PC-9 (cell line): ENCODE results near the gene MGAT5. TPM values are rescaled to one million over a fixed set of nuclear protein-coding genes. Genes with fewer than 3 reads are reported as not detected.

Source experiments
- BruUV-seq: library from RNA; stranded (reverse); fragments of 400-500 nt; replicated peaks from 2 replicates; lab custom pipeline; 2021; lab: Mats Ljungman, UMichigan
- CTCF ChIA-PET: fragments of 300-600 bp; sonication (Branson Sonifier 250); formaldehyde crosslinking; loops from one replicate; lab custom pipeline; 2022; ENCODE audit warnings: antibody characterized with exemption; lab: Charles Lee
- POLR2A ChIA-PET: fragments of 300-600 bp; sonication (Branson Sonifier 250); formaldehyde crosslinking; loops from one replicate; lab custom pipeline; 2022; ENCODE audit warnings: antibody characterized with exemption; ENCODE audit not compliant: unreplicated experiment; lab: Charles Lee
- DNase-seq, 2 experiments: peaks; one replicate each; pipeline versions ENCODE4 v3.0.0 to v3.0.0-alpha.2; 2015 to 2022; ENCODE audit warnings: mixed read lengths in 1 of 2
- H2AFZ ChIP-seq: fragments of 200-600 bp; sonication (generic); 2 replicates; pipeline ENCODE4 v1.8.1; 2017; ENCODE audit warnings: antibody characterized with exemption
- H3F3A ChIP-seq: fragments of 200-600 bp; sonication (generic); 2 replicates; pipeline ENCODE4 v1.8.1; 2017; ENCODE audit warnings: antibody characterized with exemption, mild to moderate bottlenecking, low read depth; ENCODE audit not compliant: insufficient read depth
- H3K27ac ChIP-seq: fragments of 200-600 bp; sonication (generic); 2 replicates; pipeline ENCODE4 v1.6.1; 2016; ENCODE audit warnings: mixed run types
- H3K27me3 ChIP-seq: fragments of 200-600 bp; sonication (generic); 2 replicates; pipeline ENCODE4 v1.6.1; 2016; ENCODE audit warnings: low read depth, mixed run types; ENCODE audit not compliant: insufficient read depth
- H3K36me3 ChIP-seq: fragments of 200-600 bp; sonication (generic); 2 replicates; pipeline ENCODE4 v1.6.1; 2016; ENCODE audit warnings: low read depth, mixed run types
- H3K4me1 ChIP-seq: fragments of 200-600 bp; sonication (generic); replicated peaks from 2 replicates; pipeline ENCODE4 v1.6.1; 2016; ENCODE audit warnings: mixed run types; ENCODE audit not compliant: insufficient read depth
- H3K4me2 ChIP-seq: fragments of 200-600 bp; sonication (generic); 2 replicates; pipeline ENCODE4 v1.6.1; 2017; ENCODE audit warnings: mixed run types
- H3K4me3 ChIP-seq: fragments of 200-600 bp; sonication (generic); 2 replicates; pipeline ENCODE4 v1.6.1; 2016; ENCODE audit warnings: mixed run types
- H3K79me2 ChIP-seq: fragments of 200-600 bp; sonication (generic); 2 replicates; pipeline ENCODE4 v1.6.1; 2017; ENCODE audit warnings: low read depth, mixed run types
- H3K9me2 ChIP-seq: fragments of 200-600 bp; sonication (generic); 2 replicates; pipeline ENCODE4 v1.8.1; 2017; ENCODE audit warnings: mild to moderate bottlenecking; ENCODE audit not compliant: insufficient read depth
- H3K9me3 ChIP-seq: fragments of 200-600 bp; sonication (generic); 2 replicates; pipeline ENCODE4 v1.8.1; 2016; ENCODE audit warnings: low read depth; ENCODE audit not compliant: insufficient read depth
- H4K20me1 ChIP-seq: fragments of 200-600 bp; sonication (generic); 2 replicates; pipeline ENCODE4 v1.8.1; 2017; ENCODE audit not compliant: insufficient read depth
- CTCF ChIP-seq: fragments of 200-600 bp; sonication (generic); conservative IDR thresholded peaks from 2 replicates; pipeline ENCODE4 v1.6.1; 2017; ENCODE audit warnings: mixed run types, antibody characterized with exemption, mild to moderate bottlenecking, moderate library complexity
- EZH2 ChIP-seq: fragments of 200-600 bp; sonication (generic); IDR thresholded peaks from 2 replicates; pipeline ENCODE4 v1.8.0; 2017; ENCODE audit warnings: antibody characterized with exemption, low read depth
- intact Hi-C: fragments of 100-400 bp; cut with micrococcal nuclease; formaldehyde crosslinking; loops from one replicate; pipeline ENCODE4 v1.10.0; 2022; ENCODE audit not compliant: unreplicated experiment
- total RNA-seq: library from RNA; stranded (reverse); gene quantifications from 2 replicates; pipeline ENCODE4 v1.2.3, GENCODE V29; 2021

The MGAT5 gene
- total RNA-seq, 1 experiment from 2014 or later = 33.5 TPM

- H3K9me3 ChIP-seq = no peaks in the 10 kb centered on the region
- H3K27ac ChIP-seq = no peak overlapping the region
- POLR2A ChIA-PET = no interaction called here
- H3K4me1 ChIP-seq = peaks cover 16% of the 10 kb centered on the region
- CTCF ChIA-PET = no interaction called here
- H3K4me2 ChIP-seq = no peak overlapping the region
- intact Hi-C loops = no loop called here
- no peak for DNase-seq
- H3F3A ChIP-seq = no peaks in the 10 kb centered on the region
- H2AFZ ChIP-seq = no peak overlapping the region
- no peaks in the 10 kb centered on the region for H3K36me3 ChIP-seq
- H3K9me2 ChIP-seq = no peaks in the 10 kb centered on the region
- no peaks in the 10 kb centered on the region for H4K20me1 ChIP-seq
- BruUV-seq = no TSS peak
- no peaks in the 10 kb centered on the region for H3K27me3 ChIP-seq
- H3K79me2 ChIP-seq = no peaks in the 10 kb centered on the region
- TF ChIP-seq CTCF (no peak), EZH2 (no peak)
- H3K4me3 ChIP-seq = no peak overlapping the region
These were observed 41.1 kb upstream of the MGAT5 start for GRCh38 chr2:134212746-134213145.

- ChIA-PET POLR2A (interaction anchor here (0.6 to 0.7 kb wide), 2 partner anchors 98 to 202 kb away, joined by 3 read pairs; no protein-coding TSS in a partner anchor), CTCF (interaction anchor here (1.0 to 1.5 kb wide), 2 partner anchors 29 to 195 kb away, joined by 3 to 6 read pairs; no protein-coding TSS in a partner anchor)
- Histone ChIP-seq H3K27ac (peak overlapping the region; percentile 27; the same call in 1 of the 2 replicates), H3K4me3 (no peak overlapping the region), H4K20me1 (no peaks in the 10 kb centered on the region), H3K27me3 (no peaks in the 10 kb centered on the region), H3K9me2 (no peaks in the 10 kb centered on the region), H3K4me2 (peak overlapping the region; percentile 54), H3K4me1 (peaks cover 16% of the 10 kb centered on the region), H3K9me3 (no peaks in the 10 kb centered on the region), H3K79me2 (no peaks in the 10 kb centered on the region), H3F3A (no peaks in the 10 kb centered on the region), H3K36me3 (no peaks in the 10 kb centered on the region), H2AFZ (no peak overlapping the region; the same call in 1 of the 2 replicates)
- DNase-seq = peak; percentile 27 to 69
- no peak for TF ChIP-seq EZH2
- no peak for TF ChIP-seq CTCF
- intact Hi-C loops = no loop called here
- no TSS peak for BruUV-seq
These were observed 37.6 kb upstream of the MGAT5 start for GRCh38 chr2:134216152-134216829.

GRCh38 chr2:134217351-134217750 is 36.5 kb upstream of the MGAT5 start:
- peaks cover 16% of the 10 kb centered on the region for H3K4me1 ChIP-seq
- no peak overlapping the region for H3K4me3 ChIP-seq
- no peaks in the 10 kb centered on the region for H3K9me3 ChIP-seq
- TF ChIP-seq EZH2 (no peak), CTCF (no peak)
- H2AFZ ChIP-seq = no peak overlapping the region
- intact Hi-C loops = no loop called here
- H3F3A ChIP-seq = no peaks in the 10 kb centered on the region
- H3K79me2 ChIP-seq = no peaks in the 10 kb centered on the region
- no peaks in the 10 kb centered on the region for H3K36me3 ChIP-seq
- CTCF ChIA-PET = interaction anchor here (1.0 kb wide), 1 partner anchor 81 kb away, joined by 3 read pairs; no protein-coding TSS in a partner anchor
- no peak for DNase-seq
- no TSS peak for BruUV-seq
- no peaks in the 10 kb centered on the region for H3K9me2 ChIP-seq
- no peak overlapping the region for H3K27ac ChIP-seq
- H4K20me1 ChIP-seq = no peaks in the 10 kb centered on the region
- POLR2A ChIA-PET = no interaction called here
- no peak overlapping the region for H3K4me2 ChIP-seq
- H3K27me3 ChIP-seq = no peaks in the 10 kb centered on the region
